ENCODE measurements around the gene UBE2A. TPM values are rescaled to one million over a fixed set of nuclear protein-coding genes. Genes with fewer than 3 reads are reported as not detected.

The UBE2A gene
- total RNA-seq, 2 donors from 2014 or later = 57.6 to 81.0 TPM

- DNase-seq = no peak
These were observed 43.3 kb downstream of the UBE2A start for GRCh38 chrX:119617517-119618164.

GRCh38 chrX:119618439-119618838, 44.1 kb downstream of the UBE2A start:
- H3K4me3 ChIP-seq = no peak overlapping the region
- no peak for DNase-seq
- no peak for TF ChIP-seq CTCF (IDR thresholded peaks at IDR 0.05)
- no peaks in the 10 kb centered on the region for H3K27me3 ChIP-seq
- H3K27ac ChIP-seq = no peak overlapping the region
- H3K36me3 ChIP-seq = no peaks in the 10 kb centered on the region
- H3K9ac ChIP-seq (ENCODE audit: low read depth in 2 of 2, low read length in 2 of 2) = no peak overlapping the region
- H3K4me1 ChIP-seq = no peaks in the 10 kb centered on the region
- no peaks in the 10 kb centered on the region for H3K9me3 ChIP-seq
- intact Hi-C loops (cut with DNase I) = loop anchor here (10.0 kb wide), 1 partner anchor 116 kb away; no protein-coding TSS in a partner anchor

More at GRCh38 chrX:119617517-119618164, 43.3 kb downstream of the UBE2A start:
- H3K27ac ChIP-seq = no peak overlapping the region
- H3K27me3 ChIP-seq = no peaks in the 10 kb centered on the region
- no peak overlapping the region for H3K4me3 ChIP-seq
- no peak for TF ChIP-seq CTCF (IDR thresholded peaks at IDR 0.05)
- intact Hi-C loops (cut with DNase I) = loop anchor here (10.0 kb wide), 1 partner anchor 117 kb away; no protein-coding TSS in a partner anchor
- no peaks in the 10 kb centered on the region for H3K9me3 ChIP-seq
- no peaks in the 10 kb centered on the region for H3K4me1 ChIP-seq
- H3K36me3 ChIP-seq = no peaks in the 10 kb centered on the region
- H3K9ac ChIP-seq (ENCODE audit: low read depth in 2 of 2, low read length in 2 of 2) = no peak overlapping the region

GRCh38 chrX:119622356-119623232, 48.2 kb downstream of the UBE2A start:
- H3K4me1 ChIP-seq = no peaks in the 10 kb centered on the region
- no peaks in the 10 kb centered on the region for H3K27me3 ChIP-seq
- peak; percentile 49 for DNase-seq
- H3K9ac ChIP-seq (ENCODE audit: low read depth in 2 of 2, low read length in 2 of 2) = no peak overlapping the region
- H3K36me3 ChIP-seq = no peaks in the 10 kb centered on the region
- intact Hi-C loops (cut with DNase I) = no loop called here
- no peak for TF ChIP-seq CTCF (IDR thresholded peaks at IDR 0.05)
- H3K27ac ChIP-seq = no peak overlapping the region
- no peak overlapping the region for H3K4me3 ChIP-seq
- H3K9me3 ChIP-seq = no peaks in the 10 kb centered on the region

GRCh38 chrX:119624417-119624816, 50.1 kb downstream of the UBE2A start:
- no peak for DNase-seq
- Histone ChIP-seq H3K9me3 (no peaks in the 10 kb centered on the region), H3K9ac (ENCODE audit: low read depth in 2 of 2, low read length in 2 of 2) (no peak overlapping the region), H3K27me3 (no peaks in the 10 kb centered on the region), H3K36me3 (no peaks in the 10 kb centered on the region), H3K27ac (no peak overlapping the region), H3K4me1 (no peaks in the 10 kb centered on the region), H3K4me3 (no peak overlapping the region)
- intact Hi-C loops (cut with DNase I) = no loop called here
- TF ChIP-seq CTCF (IDR thresholded peaks at IDR 0.05) = no peak

GRCh38 chrX:119624951-119625668, 50.7 kb downstream of the UBE2A start:
- no peaks in the 10 kb centered on the region for H3K27me3 ChIP-seq
- H3K27ac ChIP-seq = no peak overlapping the region
- H3K4me3 ChIP-seq = no peak overlapping the region
- no peaks in the 10 kb centered on the region for H3K9me3 ChIP-seq
- no peak overlapping the region for H3K9ac ChIP-seq (ENCODE audit: low read depth in 2 of 2, low read length in 2 of 2)
- no peaks in the 10 kb centered on the region for H3K36me3 ChIP-seq
- DNase-seq = no peak
- TF ChIP-seq CTCF (IDR thresholded peaks at IDR 0.05) = no peak
- H3K4me1 ChIP-seq = no peaks in the 10 kb centered on the region
- intact Hi-C loops (cut with DNase I) = no loop called here
